Fibroblast of skin of scalp (primary cell): ENCODE data around the gene MDM4.
"Not testable (repeated sequence)": the region's sequence is repeated elsewhere in the genome, so short reads cannot be mapped to it uniquely, and the experiment has no call there.

Experiments used
- DNase-seq: peaks from one replicate; pipeline ENCODE4 v3.0.0-alpha.2; 2013

MDM4 gene

DNA sequence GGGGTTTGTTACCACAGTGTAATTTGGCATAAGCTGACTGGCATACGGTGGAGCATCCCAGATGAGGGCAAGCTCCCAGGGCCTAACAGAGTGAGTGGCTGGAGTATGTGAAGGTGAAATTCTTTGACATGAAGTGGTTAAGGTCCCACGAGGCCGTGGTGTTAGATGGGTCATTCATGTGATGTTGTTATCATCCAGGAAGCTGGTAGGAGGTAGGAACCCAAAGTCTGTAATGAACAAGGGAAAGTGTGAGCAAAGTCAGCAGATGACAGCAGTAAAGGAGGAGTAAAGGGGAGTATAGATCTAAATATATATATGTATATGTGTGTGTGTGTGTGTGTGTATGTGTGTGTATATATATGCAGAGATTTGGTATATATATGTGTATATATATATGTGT, 47.6 kb downstream of the MDM4 start:
- DNase-seq = no peak

DNA sequence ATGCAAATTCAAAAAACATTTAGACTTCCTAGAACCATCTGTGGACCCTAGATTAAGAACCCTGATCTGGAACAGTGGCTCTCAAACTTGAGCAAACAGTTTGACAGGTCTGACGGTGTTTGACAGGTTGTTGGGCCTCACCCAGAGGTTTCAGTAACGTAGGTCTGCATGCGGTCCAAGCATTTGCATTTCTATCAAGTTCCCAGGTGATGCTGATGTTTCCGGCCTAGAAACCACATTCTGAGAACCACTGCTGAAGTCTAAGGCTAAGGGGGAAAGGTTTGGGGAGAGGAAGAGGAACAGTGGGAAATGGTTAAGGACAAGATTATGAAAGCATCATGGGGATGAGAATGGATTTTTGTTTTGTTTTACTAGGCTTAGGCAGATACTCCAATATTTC, 48.6 kb downstream of the MDM4 start:
- no peak for DNase-seq

DNA sequence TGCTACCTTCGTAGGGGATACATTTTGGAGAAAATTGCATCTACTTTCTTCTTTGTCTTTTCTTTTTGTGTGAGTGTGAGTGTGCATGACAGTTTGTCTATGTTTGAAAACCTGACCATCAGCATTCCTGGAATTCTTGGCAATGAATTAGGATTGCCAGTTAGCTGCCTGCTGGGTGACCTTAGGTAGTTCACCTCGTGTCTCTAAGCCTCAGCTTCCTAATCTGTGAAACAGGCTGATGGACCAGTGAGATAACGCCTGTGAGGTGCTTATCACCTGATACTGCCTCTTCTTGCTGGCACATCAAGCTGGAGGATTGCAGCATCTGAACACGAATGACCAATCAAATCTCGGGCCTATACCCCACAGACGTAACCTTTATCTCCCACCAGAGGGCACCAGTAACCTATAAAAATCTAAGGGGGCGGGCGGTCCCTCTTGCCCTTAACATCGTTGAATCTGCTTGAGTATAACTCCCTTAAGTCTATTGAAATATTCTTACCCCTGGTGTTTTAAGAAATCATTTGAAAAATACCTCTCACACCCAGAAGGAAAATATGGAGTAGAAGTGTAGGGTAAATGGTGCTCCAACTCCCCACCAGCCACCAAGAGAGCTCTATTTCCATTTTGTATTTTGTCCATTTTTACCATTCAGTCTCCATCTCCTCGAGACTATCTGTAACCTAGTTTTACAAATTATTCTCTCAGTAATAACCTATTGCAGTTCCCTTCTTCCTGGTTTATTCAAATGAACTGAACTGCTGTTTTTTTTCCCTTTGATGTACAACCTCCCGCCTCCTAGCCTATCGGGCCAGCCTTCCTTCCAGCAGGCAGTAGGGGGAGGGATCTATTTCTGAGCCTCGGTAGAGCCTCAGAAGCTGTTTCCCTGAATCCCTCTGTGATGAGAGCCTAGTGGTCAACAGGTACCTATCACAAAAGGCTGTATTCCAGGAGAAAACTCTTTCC, 49.7 kb downstream of the MDM4 start:
- DNase-seq = peak; percentile 77

DNA sequence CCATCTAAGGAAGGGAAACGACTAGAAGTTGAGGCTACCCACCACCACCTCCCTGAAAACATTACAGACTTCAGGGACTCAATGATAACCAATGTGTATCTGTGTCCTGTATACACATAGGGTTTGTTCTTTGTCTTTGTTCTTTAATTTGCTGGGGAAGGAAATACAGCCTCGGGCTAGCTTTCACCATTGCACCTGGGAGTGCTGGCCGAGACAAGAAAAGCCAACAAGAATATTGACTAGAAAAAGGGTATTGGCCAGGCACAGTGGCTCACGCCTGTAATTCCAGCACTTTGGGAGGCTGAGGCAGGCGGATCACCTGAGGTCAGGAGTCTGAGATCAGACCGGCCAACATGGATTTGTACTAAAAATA, 50.4 kb downstream of the MDM4 start:
- DNase-seq = no peak

DNA sequence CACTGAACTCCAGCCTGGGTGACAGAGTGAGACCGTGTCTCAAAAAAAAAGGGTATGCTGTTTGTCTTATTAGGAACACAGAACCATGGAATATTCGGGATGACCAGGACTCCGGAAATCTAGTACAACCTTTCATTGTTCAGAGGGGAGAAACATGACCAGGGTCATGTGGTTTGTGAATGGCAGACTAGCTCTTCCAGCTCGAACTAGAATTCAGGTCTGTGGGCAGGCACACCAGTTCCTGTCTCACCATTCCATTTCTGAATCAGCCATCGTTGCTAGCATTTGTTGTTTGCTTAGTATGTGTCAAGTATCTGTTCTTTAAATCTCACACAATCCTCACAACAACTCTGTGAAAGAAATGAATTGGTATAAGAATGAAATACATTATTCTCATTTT, 50.9 kb downstream of the MDM4 start:
- DNase-seq = no peak

DNA sequence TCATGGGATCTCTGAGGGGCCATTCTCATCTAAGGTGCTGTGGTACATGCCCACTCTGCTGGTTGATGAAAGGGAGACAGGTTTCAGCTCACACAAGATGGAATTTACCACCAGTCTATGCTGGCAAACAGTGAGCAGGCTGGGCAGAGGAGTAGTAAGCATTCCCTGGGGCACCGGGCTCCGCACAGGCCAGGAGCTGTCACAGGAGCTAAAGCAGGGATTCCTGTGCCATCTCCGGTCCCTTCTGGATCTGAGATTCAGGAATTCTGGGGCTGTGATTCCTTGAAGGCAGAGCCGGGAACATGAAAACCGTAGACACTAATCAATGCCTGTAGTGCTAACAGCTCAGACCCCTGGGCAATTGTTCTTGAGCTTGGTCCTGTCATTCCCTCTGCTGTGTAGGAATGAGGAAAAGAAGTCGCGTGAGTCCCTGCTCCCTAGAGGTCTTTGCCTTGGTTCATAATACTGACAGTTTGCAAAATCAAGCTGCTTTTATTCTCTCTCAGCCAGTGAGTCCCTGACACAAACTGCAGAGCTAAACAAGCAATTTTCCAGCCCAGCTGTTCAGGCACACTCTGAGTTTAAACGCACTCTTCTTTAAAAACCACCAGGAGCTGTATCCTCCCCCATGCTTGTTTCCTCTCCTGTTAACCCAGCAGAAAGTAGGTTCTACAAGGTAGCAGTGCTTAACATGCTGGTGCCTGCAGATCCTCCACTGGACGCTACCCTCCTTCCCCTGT, 52.5 kb downstream of the MDM4 start:
- DNase-seq = no peak

DNA sequence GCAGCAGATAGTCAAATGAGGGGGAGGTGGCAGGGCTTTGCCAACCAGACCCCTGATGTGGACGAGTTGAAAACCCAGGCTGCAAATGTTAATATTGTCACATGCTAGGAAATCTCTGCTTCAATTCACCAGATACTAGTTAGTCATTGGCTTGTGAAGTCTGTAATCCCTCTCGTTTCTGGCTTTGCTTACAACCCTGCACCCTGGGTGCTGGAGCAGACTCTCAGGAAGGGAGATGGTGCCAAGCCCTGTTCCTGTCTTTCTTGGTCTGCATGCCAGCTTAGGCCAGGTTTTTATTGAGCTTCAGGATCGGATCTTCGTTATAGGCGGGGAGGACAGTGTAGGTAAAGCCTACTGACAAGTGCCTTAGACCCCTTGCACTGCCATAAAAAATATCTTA, 53.3 kb downstream of the MDM4 start:
- DNase-seq = no peak

DNA sequence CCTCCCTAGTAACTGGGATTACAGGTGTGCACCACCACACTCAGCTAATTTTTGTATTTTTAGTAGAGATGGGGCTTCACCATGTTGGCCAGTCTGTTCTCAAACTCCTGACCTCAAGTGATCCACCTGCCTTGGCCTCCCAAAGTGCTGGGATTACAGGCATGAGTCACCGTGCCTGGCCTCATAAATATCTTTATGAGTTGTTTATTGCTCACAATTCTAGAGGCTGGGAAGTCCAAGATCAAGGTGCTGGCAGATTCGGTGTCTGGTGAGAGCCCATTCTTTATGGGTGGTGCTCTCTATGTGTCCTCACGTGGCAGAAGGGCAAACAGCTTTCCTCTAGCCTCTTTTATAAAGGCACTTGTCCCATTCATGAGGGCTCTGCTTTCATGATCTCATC, 53.8 kb downstream of the MDM4 start:
- not testable (repeated sequence) for DNase-seq

DNA sequence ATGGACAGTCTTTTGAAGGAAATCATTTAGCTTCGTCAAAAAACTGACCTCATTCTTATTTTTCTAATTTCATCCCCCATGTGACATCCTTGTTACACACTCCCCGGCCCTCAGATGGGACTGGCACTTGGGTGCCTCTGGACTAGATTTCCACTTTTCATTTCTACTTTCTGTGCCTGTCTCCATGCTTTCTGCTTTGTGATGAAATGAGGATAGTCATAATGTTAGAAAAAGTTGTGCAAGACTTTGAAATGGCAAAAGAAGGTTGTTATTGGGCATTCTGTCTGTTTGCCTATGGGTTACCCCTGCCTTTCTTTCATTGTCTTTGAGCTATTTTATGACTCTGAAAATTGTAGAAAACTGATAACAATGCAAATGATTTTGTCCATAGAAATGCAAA, 54.9 kb downstream of the MDM4 start:
- no peak for DNase-seq

DNA sequence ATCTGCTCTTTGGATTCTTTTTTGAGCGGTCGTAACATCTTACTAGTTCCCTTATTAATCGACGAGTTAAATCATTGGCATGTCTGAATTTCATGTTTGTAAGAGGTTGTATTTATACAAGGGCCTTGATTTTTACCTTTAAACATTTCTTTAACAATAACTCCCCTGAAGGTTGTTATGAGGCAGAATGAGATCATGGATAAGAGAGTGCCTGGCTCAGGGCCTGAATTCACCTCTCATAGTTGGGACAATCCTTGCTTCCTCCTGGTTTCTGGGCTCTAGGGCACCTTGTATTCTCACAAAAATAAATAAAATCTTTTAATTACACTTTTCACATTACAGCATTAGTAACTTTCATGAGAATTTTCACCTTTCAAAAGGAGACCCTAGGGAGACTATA, 55.4 kb downstream of the MDM4 start:
- no peak for DNase-seq

DNA sequence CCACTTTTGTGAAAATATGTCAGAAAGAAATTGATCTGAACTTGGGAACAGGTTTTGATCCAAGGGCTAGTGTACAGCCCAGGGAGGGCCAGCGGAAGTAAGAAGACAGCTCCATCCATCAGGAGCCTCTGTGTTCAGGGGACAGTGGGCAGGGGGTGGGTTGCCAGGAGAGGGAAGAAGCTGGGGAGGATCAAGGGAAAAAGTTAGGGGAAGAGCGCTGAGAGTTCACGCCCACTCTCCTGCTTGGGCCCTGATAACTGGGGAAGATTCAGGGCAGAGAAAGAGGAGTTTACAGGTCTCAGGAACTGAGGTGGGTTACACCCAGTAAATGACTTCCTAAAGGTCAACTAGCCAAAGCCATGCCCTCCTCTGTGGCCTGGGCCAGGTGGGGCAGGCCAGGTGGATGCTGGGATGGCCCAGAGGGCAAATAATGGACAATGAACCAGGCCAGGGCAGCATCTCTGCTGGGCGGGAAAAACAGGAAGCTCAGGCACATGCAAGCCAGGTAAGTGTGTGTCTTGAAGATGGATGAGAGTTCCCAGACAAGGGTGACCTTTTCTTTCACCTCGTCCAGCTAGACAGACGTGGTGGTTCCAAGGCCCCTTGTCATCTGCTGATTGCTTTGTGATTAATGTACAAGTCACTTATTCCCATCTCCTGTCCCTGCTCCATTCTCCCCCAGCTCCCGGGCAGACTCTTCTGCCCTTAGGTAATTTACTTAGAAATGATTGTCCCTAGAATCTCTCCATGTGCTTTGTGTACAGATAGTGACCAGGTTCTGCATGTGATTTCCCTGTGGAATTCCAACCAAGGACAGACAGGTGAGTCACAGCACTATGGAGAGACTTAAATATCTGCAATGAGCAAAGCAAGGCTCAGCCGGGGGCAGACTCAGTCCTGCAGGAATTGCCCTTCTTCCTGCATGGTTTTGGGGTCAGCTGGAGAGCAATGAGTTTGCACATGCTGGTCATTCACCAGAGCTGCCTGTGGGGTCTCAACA, 57.0 kb downstream of the MDM4 start:
- peak; percentile 7 for DNase-seq

DNA sequence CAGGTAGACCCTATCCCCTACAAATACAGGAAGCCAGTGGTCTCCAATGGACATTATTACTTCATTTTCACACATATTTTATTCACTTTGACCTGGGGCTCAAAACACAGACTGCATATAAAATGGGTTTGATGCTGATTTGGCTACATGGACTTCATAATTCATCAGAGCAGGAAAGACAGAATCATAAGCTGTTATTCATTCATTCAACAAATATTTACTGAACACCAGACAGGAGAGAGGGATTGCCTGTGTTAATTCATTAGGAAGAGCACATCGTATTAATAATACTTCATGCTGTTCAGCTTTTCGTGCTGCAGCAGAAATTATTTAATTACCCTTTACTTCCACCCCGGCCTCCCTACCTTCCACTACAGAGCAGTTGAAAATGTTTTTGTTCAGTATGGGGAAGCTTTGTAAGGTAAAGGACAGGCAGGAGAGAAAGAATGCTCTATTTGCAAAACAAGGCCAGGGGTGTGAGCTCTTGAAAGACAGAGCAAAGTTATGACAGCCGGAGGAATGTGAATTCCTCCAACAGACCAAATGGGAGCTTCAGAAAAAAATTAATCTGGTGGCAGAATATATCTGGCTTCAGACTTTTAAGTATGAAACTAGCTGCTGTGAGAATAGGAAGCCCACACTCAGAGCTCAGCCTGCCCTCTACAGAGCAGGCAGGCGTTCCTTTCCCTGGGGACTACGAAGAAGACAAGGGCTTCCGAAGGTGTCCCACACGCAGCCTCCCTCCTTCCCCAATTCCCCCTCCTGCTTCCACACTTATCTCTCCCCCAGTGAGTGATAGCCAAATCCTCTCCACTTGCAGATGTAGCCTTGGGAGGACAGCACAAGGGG, 58.0 kb downstream of the MDM4 start:
- no peak for DNase-seq

DNA sequence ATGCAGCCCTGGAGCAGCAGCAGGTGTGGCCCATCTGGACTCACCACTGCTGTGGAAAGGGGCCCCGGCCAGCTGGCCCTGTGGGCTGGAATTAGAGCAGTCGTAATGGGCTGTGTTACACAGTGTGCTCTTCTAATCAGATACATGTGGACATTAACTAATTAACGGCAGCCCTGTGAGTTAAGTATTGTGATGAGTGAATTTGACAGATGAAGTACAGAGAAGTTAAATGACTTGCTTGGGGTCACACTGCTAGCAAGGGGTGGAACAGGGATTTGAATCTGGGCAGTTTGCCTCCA, 58.6 kb downstream of the MDM4 start:
- DNase-seq = no peak

DNA sequence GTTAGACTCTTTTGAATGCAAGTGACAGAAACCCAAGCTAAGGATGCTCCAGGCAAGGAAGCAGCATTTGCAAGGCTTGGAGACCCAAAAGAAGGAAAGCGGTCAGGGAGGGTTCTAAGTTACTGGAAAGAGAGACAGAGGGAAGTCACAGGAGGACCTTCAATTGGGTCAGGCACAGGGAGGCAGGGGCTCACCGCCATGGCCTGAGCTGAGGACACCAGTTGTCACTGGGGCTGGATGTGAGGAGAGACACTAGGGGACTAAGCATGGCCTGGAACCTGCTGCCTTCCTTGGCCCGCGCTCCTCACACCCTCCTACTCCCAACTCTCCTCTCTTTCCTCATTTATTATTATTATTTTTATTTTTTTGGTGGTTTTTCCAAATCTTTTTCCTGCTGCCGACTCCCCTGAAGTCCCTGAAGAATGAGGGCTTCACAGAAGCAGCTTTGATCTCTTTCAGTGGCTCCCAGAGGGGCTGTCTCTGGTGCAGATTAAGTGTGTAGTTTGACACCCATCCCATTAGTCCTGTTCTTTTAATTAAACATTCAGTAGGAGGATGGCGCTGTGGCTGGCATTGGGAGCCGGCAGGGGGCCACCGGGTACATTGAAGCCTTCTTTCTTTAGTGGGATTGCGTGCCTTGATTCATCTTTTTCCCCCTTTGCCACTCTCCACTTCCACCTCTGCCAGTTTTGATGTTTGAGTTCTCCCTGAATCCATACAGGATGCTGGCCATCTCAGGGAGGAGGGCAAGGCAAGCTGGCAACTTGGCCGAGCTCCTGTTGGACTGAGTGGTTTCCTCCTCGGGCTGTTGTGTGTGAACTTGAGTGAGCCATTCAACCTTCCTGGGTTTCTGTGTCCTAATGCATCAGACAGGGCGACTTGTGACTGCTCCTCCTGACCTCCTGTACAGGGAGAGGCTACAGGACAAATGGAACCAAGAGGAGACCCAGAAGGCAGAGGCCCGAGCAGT, 59.3 kb downstream of the MDM4 start:
- DNase-seq = no peak

DNA sequence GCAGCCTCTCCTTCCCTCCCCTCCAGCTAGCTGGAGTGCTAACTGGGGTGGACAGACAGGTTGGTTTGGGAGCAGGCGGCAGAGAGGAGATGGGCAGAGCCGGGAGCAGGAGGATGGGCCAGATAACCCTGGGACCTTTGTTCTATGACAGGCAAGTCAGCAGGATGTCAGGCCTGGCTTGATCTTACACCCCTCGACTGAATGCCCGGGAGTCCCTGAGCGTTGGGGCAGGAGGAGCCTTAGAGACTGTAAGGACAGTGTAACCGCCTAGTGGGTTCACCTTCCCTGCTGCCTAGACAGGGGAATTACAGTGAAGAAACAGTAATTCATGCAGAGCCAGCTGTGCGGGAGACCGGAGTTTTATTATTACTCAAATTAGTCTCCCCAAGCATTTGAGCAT, 60.2 kb downstream of the MDM4 start:
- DNase-seq = no peak

DNA sequence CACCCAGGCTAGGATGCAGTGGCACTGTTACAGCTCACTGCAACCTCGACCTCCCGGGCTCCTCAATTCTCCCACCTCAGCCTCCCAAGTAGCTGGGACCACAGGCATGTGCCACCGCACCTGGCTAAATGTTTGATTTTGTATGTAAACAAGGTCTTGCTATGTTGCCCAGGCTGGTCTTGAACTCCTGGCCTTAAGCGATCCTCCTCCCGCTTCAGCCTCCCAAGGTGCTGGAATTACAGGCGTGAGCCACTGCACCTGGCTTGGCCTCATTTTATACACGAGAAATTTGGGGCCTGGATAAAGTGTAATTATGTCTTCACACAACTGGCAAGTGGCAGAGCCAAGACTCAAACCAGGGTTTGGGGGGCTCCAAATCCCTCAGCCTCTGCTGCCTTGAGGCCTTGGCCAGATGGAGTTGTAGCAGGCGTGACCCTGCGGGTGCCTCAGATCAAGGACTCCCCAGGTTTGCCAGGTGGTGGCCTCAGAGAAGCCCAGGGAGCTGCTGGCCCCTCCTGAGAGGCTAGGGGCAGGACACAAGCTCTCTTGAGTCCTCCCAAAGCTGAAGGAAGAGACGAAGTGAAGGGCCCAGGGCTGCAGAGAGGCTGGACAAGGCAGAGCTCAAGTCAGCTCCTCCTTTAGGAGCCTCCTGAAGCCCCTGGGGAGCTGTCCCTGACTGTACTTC, 61.7 kb downstream of the MDM4 start:
- no peak for DNase-seq

DNA sequence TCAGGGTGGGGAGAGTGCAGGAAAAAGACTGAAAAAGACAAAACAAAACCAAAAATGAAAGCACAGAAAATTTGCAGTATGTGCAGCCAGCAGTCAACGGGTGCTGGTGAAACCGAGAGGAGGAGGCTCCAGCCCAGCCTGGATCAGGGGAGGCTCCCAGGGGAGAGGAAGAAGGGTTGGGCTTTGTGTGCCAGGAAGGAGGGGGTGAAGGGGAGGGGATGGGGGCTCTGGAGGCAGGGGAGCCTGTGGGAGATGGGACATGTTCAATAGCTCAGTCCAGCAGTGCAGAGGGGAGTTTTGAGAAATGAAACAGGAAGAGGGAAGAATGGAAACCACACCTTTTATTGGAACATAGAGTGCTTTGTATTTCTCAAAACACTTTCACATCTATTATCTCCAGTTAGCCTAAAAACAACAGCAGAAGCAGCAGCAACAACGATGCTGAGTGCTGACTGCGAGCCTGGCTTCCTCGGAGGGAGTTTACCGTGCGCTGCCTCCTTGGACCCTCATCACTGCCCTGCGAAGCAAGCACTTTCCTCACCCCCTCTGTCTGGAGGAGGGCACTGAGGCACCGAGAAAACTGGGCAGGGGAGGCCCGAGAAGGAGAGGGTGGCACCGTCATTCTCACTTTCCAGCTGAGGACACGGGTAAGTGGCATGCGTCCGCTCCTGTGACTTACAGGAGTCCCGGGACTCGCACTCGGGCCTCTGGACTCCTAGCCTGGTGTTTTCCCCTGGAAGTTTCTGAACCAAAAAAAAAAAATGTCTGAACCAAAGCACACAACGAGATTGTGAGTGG, 62.9 kb downstream of the MDM4 start:
- DNase-seq = peak; percentile 48

DNA sequence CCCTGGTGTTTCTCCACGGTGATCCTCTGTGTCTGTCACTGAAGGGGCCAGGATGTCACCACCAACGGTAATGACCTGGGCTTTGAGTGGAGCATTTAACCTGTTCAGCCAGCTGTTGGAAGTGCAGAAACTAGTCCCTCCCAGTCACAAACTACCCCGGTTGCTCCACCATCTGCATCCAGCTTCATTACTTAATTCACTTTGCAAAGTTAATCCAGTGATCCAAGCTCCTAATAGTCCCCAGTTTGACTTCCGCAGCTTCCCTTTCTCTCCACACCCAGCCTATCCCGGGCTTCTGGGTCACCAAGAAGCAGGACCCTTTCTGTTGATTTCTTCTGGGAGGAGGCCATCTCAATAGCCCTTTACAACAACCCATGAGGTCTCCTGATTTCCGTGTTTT, 63.5 kb downstream of the MDM4 start:
- no peak for DNase-seq

DNA sequence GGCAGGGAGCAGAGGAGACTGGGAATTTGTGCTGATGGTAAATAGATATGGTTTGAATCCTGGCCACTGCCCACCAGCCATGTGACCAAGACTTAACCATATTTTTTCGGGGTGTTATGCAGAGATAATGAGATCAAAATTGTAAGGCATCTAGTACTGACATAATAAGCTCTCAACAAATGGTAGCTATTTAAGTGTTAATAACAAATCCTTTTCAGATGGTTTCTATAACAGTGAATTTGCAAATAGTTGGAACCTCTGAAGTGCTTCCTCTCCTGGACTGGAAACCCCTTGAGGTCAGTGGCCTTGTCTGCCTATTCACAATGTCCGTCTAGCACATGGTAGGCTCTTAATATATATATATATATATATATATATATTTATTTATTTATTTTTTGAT, 64.7 kb downstream of the MDM4 start:
- no peak for DNase-seq
